Spleen (tissue), 11 donors: ENCODE measurements around the gene CRTC2. TPM values are rescaled to one million over a fixed set of nuclear protein-coding genes. Genes with fewer than 3 reads are reported as not detected.

Experiments used
- DNase-seq: peaks from one replicate; pipeline ENCODE4 v3.0.0-alpha.2; 2020
- H3K27ac ChIP-seq, 8 donors: fragments of 200-600 bp; sonication (generic) in 7 of 8; 1 replicate in 4 of 8; 2 replicates in 4 of 8; pipeline versions ENCODE4 v1.5.0 to v1.8.0; 2016 to 2021; ENCODE audit warnings: inconsistent platforms in 4 of 8, mild to moderate bottlenecking in 4 of 8, moderate library complexity in 1 of 8
- H3K27me3 ChIP-seq, 7 donors: fragments of 200-600 bp; sonication (generic) in 6 of 7; replicated peaks in 1 of 7; 1 replicate in 4 of 7; 2 replicates in 3 of 7; pipeline versions ENCODE4 v1.5.0 to v1.8.0; 2016 to 2021; ENCODE audit warnings: inconsistent platforms in 3 of 7, mild to moderate bottlenecking in 1 of 7
- H3K36me3 ChIP-seq, 6 donors: fragments of 200-600 bp; sonication (generic) in 5 of 6; 1 replicate in 4 of 6; 2 replicates in 2 of 6; pipeline versions ENCODE4 v1.5.0 to v1.8.0; 2016 to 2021; ENCODE audit warnings: inconsistent platforms in 2 of 6
- H3K4me1 ChIP-seq, 6 donors: fragments of 200-600 bp; sonication (generic) in 5 of 6; 1 replicate in 3 of 6; 2 replicates in 3 of 6; pipeline versions ENCODE4 v1.5.0 to v1.8.0; 2016 to 2021; ENCODE audit warnings: inconsistent platforms in 3 of 6
- H3K4me3 ChIP-seq, 8 donors: fragments of 200-600 bp; sonication (generic) in 7 of 8; 1 replicate in 4 of 8; 2 replicates in 4 of 8; pipeline versions ENCODE4 v1.5.0 to v1.8.0; 2016 to 2021; ENCODE audit warnings: inconsistent platforms in 4 of 8, mild to moderate bottlenecking in 4 of 8, moderate library complexity in 2 of 8
- H3K9me3 ChIP-seq, 8 donors: fragments of 200-600 bp; sonication (generic) in 7 of 8; 1 replicate in 4 of 8; 2 replicates in 4 of 8; pipeline versions ENCODE4 v1.5.0 to v1.8.0; 2016 to 2021; ENCODE audit warnings: inconsistent platforms in 4 of 8
- CTCF ChIP-seq, 11 experiments: fragments of 200-600 bp in 7 of 11; fragments of 450-650 bp in 4 of 11; sonication (generic) in 4 of 11; IDR thresholded peaks in 8 of 11; conservative IDR thresholded peaks in 3 of 11; 1 replicate in 7 of 11; 2 replicates in 4 of 11; pipeline versions ENCODE4 v1.4.0 to v1.8.0; 2016 to 2021; ENCODE audit warnings: antibody characterized with exemption in 11 of 11, inconsistent platforms in 4 of 11, mild to moderate bottlenecking in 1 of 11
- POLR2A ChIP-seq, 3 donors: fragments of 450-650 bp; IDR thresholded peaks; one replicate each; pipeline ENCODE4 v1.5.1; 2017; ENCODE audit warnings: antibody characterized with exemption in 3 of 3, mild to moderate bottlenecking in 1 of 3
- POLR2AphosphoS5 ChIP-seq, 3 donors: sonication (generic); formaldehyde crosslinking; IDR thresholded peaks; one replicate each; pipeline ENCODE4 v1.5.1; 2017; ENCODE audit warnings: antibody characterized with exemption in 3 of 3
- WGBS, 5 donors: extraction: QIAGEN DNeasy Blood & Tissue Kit in 3 of 5; methylation state at CpG; one replicate each; pipeline versions ENCODE4 v1.1.5 to v1.1.7; 2013 to 2018; 5-methylcytosine and 5-hydroxymethylcytosine counted together
- intact Hi-C: fragments of 100-400 bp; cut with DNase I; formaldehyde crosslinking; loops from one replicate; pipeline ENCODE4 v1.15.0; 2023; ENCODE audit warnings: low total_unique reads
- polyA plus RNA-seq, 3 donors: library from polyadenylated mRNA; stranded (reverse); fragments of 200-250 nt; gene quantifications; one replicate each; pipeline ENCODE4 v1.2.1, GENCODE V29; 2013
- total RNA-seq, 7 donors: library from RNA; depleted of rRNA in 3 of 7; stranded (reverse); fragments of >200 nt in 3 of 7; fragmentation: NEBNext Ultra II Directional in 4 of 7; extraction: Animal tissue kit (Norgen Biotek cat#: 25700) in 4 of 7; gene quantifications; one replicate each; pipeline versions ENCODE4 v1.1.0 to v1.2.1, GENCODE V29; 2016 to 2021
- donor health status: healthy with polysubstance abuse.
- donor health status: DM: no; HTN: no; CAD: no; lungs with moderate emphysema.
- donor health status: DM: no; HTN: no; CAD: no.
- donor health status: Bipolar disorder and iron deficiency.
- donor health status: healthy.
- donor health status: DM: no; HTN: no; CAD: no.
- donor health status: DM: yes; HTN: yes; CAD: no.

The CRTC2 gene
- total and polyA plus RNA-seq, 10 donors = 34.8 to 80.1 (median 69.5) TPM

- peaks cover 7 to 100% (median 96%) of the 10 kb centered on the region in 6 donors for H3K36me3 ChIP-seq
These were observed 19.4 kb downstream of the CRTC2 start for GRCh38 chr1:153938996-153939395.

GRCh38 chr1:153937331-153937730, 21.1 kb downstream of the CRTC2 start:
- H3K4me1 ChIP-seq = peaks cover 0 to 18% (median 3%) of the 10 kb centered on the region in 6 donors
- intact Hi-C loops = no loop called here
- H3K4me3 ChIP-seq = no peak overlapping the region
- H3K9me3 ChIP-seq = no peaks in the 10 kb centered on the region
- TF ChIP-seq CTCF (IDR thresholded peaks at IDR 0.05 in 8 of 11, conservative IDR thresholded peaks at IDR 0.05 in 3 of 11) = no peak
- TF ChIP-seq POLR2AphosphoS5 (IDR thresholded peaks at IDR 0.05) = peak in 1 of 3 donors; percentile 26
- no peak for TF ChIP-seq POLR2A (IDR thresholded peaks at IDR 0.05)
- WGBS, 5 donors = 93 to 99% (median 96%) methylated on average over 10 of the region's 10 CpGs
- no peak overlapping the region for H3K27ac ChIP-seq
- peaks cover 7 to 100% (median 100%) of the 10 kb centered on the region in 6 donors for H3K36me3 ChIP-seq
- peak; percentile 47 for DNase-seq
- H3K27me3 ChIP-seq = no peaks in the 10 kb centered on the region

More at GRCh38 chr1:153938996-153939395, 19.4 kb downstream of the CRTC2 start:
- Histone ChIP-seq H3K4me3 (no peak overlapping the region), H3K27ac (no peak overlapping the region), H3K4me1 (peaks cover 4 to 34% (median 19%) of the 10 kb centered on the region in 6 donors), H3K27me3 (no peaks in the 10 kb centered on the region), H3K9me3 (no peaks in the 10 kb centered on the region)
- 84 to 96% (median 94%) methylated on average over 2 to 3 of the region's 3 CpGs for WGBS, 5 donors
- intact Hi-C loops = no loop called here
- DNase-seq = peak; percentile 56
- no peak for TF ChIP-seq CTCF (IDR thresholded peaks at IDR 0.05 in 8 of 11, conservative IDR thresholded peaks at IDR 0.05 in 3 of 11)
- TF ChIP-seq POLR2A (IDR thresholded peaks at IDR 0.05) = no peak
- no peak for TF ChIP-seq POLR2AphosphoS5 (IDR thresholded peaks at IDR 0.05)

GRCh38 chr1:153936011-153936802, 22.2 kb downstream of the CRTC2 start:
- intact Hi-C loops = no loop called here
- Histone ChIP-seq H3K9me3 (no peaks in the 10 kb centered on the region), H3K27me3 (no peaks in the 10 kb centered on the region), H3K36me3 (peaks cover 7 to 100% (median 99%) of the 10 kb centered on the region in 6 donors), H3K27ac (no peak overlapping the region), H3K4me1 (peaks cover 0 to 6% (median 0%) of the 10 kb centered on the region in 6 donors), H3K4me3 (no peak overlapping the region)
- peak; percentile 61 for DNase-seq
- WGBS, 5 donors = 95 to 98% (median 97%) methylated on average over 10 to 12 of the region's 12 CpGs
- peak in 2 of 3 donors; percentile 5 to 65 for TF ChIP-seq POLR2AphosphoS5 (IDR thresholded peaks at IDR 0.05)
- no peak for TF ChIP-seq CTCF (IDR thresholded peaks at IDR 0.05 in 8 of 11, conservative IDR thresholded peaks at IDR 0.05 in 3 of 11)
- TF ChIP-seq POLR2A (IDR thresholded peaks at IDR 0.05) = no peak

GRCh38 chr1:153934746-153935145, 23.7 kb downstream of the CRTC2 start:
- H3K36me3 ChIP-seq = peaks cover 7 to 100% (median 99%) of the 10 kb centered on the region in 6 donors
- TF ChIP-seq POLR2AphosphoS5 (IDR thresholded peaks at IDR 0.05) (peak in 2 of 3 donors; percentile 17 to 59), CTCF (IDR thresholded peaks at IDR 0.05 in 8 of 11, conservative IDR thresholded peaks at IDR 0.05 in 3 of 11) (no peak), POLR2A (IDR thresholded peaks at IDR 0.05) (no peak)
- H3K4me3 ChIP-seq = no peak overlapping the region
- no peak overlapping the region for H3K27ac ChIP-seq
- no peaks in the 10 kb centered on the region for H3K27me3 ChIP-seq
- H3K9me3 ChIP-seq = no peaks in the 10 kb centered on the region
- intact Hi-C loops = no loop called here
- DNase-seq = peak; percentile 56
- peaks cover 0 to 4% (median under 1%) of the 10 kb centered on the region in 6 donors for H3K4me1 ChIP-seq
- WGBS, 5 donors = 89 to 95% (median 93%) methylated on average over 8 to 9 of the region's 9 CpGs
